Stimulated activated CD4-positive, alpha-beta T cell treated with anti-CD3 and anti-CD28 coated beads, Interleukin-4, amount 100 ng/mL, for 1 hour (primary cell): Measurements from ENCODE around the gene PDZD2.
"Not testable (repeated sequence)": the region's sequence is repeated elsewhere in the genome, so short reads cannot be mapped to it uniquely, and the experiment has no call there.

Experiments used
- DNase-seq: peaks from one replicate; pipeline ENCODE4 v3.0.0-alpha.2; 2020

PDZD2 gene

DNA sequence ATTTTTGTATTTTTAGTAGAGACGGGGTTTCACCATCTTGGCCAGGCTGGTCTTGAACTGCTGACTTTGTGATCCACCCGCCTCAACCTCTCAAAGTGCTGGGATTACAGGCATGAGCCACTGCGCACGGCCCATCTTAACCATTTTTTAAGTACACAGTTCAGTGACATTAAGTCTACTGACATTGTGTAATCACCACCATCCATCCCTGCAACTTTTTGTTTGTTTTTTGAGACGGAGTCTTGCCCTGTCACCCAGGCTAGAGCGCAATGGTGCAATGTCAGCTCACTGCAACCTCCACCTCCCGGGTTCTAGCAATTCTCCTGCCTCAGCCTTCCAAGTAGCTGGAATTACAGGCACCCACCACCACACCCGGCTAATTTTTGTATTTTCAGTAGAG is 480.0 kb downstream of the PDZD2 start:
- not testable (repeated sequence) for DNase-seq

DNA sequence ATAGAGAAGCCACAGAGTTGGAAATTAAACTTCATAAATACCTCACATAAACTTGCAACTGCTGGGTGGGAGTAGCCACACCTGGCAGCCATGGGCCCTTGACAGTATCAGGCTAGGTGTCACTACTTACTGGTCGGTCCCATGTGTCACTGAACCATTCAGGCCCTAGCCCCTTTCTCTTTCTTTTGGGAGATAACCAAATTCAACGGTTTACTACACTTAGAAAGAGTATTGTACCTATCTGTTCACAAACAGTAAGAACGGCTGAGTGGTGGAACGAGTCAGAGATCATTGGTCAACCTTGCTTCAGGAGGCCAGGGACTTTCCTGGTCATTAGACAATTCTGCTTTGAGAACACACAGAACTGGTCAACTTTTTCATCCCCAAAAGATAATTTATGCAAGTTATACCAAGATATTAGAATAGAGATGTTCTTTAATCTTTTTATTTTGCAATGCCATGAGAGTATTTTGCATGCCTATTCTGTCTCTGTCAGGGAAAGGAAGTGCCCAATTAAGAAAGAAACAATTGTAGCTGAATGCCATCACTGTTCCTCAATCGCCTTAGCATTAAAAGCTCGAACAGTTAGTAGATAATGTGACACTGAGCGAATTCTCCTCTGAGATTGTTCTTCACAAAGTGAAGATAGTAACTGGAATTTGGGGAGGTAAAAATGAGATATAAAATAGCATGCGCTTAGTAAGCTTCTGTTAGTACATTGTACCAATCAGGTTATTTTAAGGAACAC is 484.3 kb downstream of the PDZD2 start:
- no peak for DNase-seq

DNA sequence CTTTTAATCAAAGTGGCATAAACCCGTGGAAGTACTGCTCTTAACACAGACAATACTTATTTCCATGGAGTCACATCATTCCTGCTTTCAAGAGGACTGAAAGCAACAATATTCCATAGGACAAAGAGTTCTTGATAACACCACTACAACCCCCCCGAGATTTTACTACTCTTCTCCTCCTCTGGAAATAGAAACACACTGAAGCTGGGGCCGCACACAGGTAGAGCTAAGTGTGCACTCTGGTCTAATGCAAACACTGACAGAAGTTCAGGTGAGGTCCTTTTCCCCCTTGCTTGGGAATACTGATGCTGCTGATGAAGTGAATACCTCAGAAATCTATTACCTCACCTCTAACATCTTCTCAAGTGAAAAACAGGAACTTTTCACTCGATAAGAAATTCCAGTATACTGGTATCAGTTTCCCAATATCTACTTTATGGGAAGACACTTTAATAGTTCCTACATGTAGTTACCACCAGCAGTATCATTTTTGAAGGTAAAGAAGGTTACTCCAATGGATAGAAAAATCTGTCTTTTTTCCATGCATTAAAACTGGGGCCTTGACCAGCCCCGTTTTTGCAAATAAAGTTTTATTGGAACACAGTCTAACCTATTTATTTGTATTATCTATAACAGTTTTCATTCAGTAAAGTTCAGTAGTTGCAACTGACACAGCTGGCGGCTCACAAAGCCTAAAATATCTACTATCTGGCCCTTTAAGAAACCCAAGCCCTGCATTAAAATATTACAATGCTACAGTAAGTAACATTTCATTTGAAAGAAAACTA is 485.2 kb downstream of the PDZD2 start:
- DNase-seq, result no peak

DNA sequence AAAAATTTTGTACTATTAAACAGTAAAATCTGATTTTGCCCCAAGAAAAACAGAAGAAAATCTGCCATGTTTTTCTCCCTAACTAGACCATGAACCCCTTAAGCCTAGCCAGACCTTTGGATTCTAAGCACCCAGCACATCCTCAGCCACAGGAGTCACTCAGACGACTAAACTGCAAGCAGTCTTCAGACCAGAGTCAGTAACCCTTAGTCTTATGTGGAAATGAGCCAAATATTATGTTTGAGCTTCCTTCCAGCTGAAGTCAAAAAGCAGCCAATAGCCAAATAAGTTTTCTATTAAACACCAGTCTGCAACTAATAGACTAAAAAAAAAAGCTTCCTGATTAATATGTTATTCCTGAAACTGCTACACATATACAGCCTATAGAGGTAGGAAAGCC is 487.8 kb downstream of the PDZD2 start:
- no peak for DNase-seq

DNA sequence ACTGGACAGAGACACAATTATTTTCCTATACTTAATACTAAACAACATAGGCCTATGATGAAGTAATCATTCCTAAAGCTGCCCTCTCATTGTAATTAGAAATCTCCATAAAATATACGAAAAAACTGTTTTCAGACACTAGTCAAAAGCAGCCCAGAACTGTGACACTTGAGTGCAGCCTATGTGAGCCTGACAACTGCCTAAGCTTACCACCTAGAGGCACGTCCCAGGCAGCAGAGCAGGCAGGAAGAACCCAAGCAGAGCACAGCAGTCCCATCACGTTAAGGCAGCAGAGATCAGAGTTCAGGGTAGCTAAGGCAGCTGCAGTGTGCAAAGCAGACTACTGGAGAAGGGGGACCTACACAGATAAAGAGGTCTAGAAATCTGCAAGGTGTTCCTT is 488.8 kb downstream of the PDZD2 start:
- no peak for DNase-seq

DNA sequence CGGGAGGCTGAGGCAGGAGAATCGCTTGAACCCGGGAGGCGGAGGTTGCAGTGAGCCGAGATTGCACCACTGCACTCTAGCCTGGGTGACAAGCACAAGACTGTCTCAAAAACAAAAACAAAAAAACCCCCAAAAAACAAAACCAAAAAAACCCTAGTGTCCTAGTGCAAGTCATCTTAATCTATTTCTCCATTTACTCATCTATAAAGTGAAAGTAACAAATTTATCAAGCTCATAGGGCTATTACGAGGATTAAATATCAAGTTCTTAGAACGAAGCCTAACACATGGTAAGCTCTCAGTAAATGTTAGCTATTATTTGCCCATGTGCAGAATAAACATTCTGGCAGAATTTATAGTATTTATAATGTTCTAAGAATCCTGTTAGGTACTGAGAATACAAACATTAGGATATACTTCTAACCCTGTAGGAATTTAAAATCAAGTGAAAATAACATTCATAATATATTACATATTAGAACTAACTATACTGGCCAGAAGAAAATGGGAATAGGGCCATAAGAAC is 490.2 kb downstream of the PDZD2 start:
- no peak for DNase-seq

DNA sequence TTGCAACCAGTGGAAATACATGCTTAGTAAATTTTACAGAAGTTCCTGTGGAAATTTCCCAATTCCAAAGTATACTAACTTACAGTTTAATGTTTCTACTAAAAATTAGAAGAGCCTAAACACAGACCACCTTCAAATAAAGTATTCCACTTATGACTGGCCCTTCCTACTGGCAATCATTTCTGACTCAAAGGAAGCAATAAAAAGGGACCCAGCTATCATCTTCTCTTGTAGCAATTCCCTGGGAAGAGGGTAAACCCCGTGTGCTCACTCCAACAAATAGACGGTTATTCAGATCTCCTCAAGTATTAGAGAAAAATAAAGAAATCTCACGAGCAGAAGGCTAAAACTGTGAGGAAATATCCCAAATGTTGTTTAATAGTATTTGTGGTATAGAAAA is 491.9 kb downstream of the PDZD2 start:
- no peak for DNase-seq

DNA sequence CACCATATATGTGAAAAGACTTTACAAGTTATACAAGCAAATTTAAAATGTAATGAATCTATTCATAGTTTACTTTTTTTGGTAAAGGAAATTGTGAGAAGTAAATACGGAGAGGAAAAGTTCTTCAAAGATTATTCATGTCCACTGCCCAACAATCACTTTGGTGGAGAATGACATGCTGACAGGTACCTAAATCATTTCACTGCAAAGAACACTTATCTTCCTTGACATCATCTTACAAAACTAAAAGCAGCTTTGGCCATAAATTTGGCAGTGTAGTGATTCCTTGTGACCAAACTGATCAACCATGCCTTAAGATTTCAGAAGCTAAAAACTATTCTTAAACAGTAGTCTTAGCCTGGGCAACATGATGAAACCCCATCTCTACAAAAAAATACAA is 492.7 kb downstream of the PDZD2 start:
- DNase-seq, result no peak

DNA sequence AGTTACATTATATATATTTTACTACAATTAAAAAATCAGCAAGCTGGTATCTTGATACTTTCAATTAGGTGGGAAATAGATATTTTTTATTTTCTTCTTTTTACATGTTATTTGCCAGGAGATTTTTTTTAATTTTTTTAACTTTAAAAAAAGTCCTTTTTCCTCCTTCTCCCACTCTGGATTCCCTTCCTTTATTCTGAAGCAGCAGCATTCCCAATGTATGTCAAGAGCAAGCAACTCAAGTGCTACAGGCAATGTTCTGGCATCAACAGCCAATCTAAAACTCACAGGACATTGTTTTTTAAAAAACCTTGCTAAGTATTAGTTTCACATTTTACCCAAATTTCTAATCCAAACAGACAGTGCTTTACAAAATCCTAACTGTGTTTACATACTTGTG is 493.8 kb downstream of the PDZD2 start:
- no peak for DNase-seq

DNA sequence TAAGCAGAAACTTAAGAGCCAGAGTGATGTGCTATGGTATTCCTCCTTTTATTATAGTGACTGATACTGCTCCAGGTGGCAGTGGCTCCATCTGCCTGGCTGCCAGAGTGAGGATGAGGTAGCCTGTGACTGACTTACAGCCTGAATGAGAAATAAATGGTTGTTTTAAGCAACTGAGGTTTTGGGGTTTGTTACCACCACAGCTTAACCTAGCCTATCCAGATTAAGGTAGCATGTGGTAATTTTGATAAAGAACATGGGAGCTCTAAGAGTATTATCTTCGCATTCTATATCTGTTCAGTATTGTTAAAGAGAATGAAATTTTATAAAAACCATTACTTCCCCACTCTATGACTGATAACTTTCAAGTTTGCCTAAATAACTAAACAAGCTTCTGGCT is 496.2 kb downstream of the PDZD2 start:
- no peak for DNase-seq

DNA sequence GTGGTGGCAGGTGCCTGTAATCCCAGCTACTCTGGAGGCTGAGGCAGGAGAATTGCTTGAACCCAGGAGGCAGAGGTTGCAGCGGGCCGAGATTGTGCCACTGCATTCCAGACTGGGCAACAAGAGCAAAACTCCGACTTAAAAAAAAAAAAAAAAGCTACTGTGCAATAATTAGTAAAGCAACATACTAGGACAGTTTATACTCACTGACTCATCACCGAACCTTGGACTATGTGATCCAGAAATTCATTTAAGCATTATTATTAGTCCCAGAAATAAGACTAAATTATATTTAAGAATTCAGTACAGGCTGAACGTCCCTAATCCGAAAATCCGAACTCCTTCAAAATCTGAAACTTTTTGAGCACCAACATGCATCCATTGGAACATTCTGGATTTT is 497.4 kb downstream of the PDZD2 start:
- no peak for DNase-seq

DNA sequence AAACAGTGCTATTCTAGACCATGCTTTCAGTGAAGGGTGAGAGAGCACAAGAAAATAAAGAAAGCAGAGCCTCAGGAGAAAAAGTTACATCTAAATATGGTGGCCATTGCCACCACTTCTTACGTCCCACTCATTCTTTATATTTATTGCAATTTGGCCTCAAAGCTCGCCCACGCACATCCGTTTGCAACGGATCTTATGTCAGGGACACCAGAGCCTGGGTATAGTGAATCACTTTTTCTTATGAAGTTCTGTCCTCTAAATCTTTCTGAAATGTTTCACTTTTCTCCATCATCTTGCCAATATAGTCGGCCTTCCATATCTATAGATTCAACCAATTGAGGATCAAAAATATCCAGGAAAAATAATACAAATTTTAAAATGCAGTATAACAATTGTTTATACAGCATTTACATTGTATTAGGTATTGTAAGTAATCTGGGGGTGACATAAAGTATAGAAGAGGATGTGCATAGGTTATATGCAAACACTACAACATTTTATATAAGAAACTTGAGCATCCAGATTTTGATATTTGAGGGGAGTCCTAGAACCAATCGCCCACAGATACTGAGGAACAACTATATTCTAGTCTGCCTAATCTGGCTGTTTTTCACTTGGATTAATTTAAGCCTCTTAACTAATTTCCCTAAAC is 500.0 kb downstream of the PDZD2 start:
- peak; percentile 67 for DNase-seq

DNA sequence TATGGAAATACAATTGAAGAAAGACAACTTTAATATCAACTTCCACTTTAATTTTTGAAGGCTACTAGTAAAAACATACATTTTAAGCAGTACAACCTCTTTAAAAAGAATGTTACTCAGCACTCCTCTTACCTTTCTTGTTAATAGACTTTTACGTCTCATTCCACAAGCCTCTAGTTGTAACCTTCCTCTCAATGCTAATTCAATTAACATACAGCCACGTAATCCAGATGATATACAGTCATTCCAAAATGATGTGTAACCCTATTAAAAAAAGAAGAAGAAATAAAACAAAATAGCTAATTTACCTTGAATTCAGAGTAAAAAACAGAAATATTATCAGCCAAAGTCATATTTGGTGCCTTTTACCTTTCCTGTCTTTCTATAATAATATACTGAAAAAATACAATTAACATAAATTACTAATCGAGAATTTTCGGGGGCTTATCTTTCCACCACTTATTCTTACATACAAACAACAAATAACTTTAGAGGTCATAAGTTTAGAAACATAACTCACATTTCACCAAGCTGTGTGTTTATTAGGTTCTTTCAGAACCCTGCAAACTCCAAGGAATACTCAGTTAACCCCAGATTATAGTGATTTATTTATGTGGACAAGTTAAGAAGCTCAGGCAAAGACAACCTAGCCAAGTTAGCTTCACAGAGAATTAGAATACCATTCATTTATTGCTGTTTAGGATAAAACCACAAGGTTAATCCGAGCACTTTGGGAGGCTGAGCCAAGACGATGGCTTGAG is 504.9 kb downstream of the PDZD2 start:
- no peak for DNase-seq

DNA sequence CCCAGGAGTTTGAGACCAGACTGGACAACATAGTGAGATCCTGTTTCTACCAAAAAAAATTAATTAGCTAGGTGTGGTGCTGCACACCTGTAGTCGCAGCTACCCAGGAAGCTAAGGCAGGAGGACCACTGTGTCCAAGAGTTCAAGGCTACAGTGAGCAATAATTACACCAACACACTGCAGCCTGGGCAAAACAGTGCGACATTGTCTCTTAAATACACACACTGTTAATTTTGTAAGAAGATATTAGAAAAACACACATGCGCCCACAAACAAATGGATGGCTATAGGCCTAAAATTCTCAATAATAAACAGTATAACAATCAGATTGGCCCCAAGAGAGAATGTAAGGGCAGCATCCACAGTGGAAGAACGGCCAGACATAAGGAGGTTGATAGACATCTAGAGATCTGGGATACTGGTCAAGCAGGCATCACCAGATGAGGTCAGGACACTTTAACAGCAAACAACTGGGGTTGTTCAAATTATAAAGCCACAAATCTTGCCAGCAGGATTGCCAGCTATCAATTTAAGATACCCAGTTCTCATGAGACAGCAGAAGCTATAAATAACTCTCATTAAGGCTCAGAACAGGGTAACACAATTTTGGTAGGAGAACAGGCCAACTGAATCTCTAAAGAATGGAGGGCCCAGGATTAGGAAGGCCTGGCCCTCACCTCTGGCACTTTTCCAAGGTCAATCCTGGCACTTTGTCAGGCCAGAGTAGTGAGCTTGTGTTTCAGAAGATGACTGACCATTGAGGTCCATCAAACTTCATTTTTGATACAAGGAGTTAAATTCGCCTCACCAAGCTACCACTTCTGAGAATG is 505.7 kb downstream of the PDZD2 start:
- DNase-seq, result no peak

DNA sequence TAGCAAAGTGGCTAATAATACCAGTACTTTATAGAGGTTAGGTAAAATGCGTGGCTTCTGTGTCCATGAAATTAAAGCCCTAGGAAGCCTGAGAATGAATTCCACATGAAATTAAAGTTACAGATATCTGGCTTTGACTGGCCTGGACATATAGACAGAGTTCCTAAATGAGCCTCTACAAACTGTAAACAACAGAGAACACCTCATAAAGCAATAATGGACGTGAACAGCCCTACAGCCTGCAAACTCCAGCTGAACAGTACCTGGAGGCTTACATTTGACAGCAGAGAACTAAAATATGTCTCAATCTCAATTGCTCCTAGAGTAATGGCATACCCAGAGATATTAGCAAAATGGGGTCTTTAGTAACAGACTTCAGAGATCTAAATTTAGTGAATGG is 506.4 kb downstream of the PDZD2 start:
- DNase-seq, result no peak

DNA sequence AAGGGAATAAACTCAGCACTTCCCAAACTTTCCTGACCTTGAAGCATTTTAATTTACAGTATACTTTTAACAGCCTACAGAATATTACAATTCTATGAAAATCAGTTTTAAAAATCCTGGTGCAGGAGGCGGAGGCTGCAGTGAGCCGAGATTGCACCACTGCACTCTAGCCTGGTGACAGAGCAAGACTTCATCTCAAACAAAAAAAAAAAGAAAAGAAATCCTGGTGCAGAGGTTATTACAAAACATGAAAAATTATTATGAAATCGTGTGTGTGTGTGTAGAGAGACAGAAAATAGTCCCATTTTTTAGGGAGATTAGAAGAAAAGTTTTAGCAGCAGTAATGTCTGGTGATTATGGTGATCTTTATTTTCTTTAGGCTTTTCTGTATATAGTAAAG is 508.3 kb downstream of the PDZD2 start:
- no peak for DNase-seq

DNA sequence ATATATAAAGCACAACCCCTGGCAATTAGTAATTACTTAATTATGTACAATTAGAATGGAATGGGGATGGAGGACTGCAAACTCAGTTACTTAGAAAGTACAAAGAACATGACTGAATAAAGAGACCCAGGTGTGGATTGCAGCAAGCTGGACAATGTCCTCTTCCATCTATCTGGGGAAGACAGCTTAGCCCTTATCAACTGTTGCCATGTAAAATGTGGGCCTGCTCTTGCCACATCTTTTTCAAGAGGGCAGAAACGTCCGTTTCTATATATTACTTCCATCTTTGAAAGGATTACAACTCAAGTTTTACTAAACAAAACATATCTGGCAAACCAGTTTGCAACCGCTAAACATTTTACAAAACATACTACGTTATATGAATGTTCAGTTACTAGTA is 509.0 kb downstream of the PDZD2 start:
- no peak for DNase-seq

DNA sequence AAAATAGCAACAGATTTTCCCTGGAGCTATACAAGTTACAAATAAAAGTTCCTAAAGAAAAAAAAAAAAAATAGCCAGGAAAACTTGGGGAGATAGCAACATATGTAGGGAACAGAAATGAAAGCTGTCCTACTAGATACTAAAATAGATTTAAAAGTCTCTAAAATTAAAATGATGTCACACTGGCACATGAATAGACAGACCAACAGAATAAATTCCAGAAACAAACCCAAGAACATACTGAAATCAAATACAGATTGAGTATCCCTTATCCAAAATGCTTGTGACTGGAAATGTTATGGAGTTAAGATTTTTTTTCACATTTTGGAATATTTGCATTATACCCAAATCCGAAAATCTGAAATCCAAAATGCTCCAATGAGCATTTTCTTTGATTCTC is 511.4 kb downstream of the PDZD2 start:
- DNase-seq, result no peak

DNA sequence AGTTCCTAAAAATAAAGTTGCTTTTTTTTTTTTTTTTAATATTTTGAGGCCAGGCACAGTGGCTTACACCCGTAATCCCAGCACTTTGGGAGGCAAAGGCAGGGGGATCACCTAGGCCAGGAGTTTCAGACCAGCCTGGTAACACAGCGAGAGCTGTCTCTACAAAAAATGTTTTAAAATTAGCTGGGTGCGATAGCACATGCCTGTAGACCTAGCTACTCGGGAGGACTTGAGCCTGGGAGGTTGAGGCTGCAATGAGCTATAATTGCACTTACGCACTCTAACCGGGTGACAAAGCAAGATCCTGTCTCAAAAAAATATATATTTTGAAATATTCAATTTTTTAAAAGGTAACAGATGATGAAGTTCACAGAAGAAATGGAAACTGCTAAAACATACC is 512.3 kb downstream of the PDZD2 start:
- no peak for DNase-seq

DNA sequence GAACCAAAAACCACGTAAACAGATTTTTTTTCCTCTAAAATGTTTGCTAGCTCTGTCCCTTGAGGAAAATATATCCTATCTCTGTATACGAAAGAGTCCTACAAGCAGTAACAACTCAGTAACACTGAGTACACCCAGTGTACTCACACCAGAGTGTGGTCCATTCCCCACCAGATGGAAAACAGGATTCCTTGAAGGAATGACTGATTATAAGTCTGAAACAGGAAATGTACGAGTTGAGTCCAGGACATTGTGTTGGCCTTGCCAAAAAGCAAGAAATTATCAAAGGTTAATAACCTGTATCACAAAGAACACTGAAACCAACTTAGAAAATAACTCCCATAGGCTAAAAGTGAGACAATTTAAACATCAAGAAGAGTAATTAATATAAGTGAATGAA is 514.8 kb downstream of the PDZD2 start:
- no peak for DNase-seq

DNA sequence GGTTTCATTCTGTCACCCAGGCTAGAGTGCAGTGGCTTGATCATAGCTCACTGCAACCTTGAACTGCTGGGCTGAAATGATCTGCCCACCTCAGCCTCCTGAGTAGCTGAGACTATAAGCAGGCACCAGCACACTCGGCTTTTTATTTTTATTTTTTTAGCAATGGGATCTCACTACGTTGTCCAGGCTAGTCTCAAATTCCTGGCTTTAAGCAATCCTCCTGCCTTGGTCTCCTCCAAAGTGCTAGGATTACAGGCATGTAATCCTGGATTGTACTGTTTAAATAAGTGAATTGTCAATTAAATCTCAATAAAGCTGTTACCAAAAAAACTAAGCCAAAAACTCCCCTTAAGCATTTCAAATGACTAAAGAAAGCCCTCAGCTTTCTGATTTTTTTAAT is 516.3 kb downstream of the PDZD2 start:
- no peak for DNase-seq

DNA sequence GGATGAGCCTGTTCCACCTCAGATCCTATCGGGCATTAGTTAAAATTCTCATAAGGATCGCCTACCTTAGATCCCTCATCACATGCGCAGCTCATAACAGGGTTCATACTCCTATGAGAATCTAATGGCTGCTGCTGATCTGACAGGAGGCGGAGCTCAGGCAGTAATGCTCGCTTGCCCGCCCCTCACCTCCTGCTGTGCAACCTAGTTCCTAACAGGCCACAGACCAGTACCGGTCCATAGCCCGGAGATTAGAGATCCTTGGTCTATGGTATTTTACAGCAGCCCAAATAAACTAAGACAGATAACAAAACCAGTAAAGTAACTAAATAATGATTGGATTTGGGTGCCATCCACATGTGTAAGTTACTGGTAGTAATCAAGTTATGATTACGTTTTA is 517.7 kb downstream of the PDZD2 start:
- DNase-seq, result no peak
